Stomach smooth muscle (tissue), 2 donors: Measurements from ENCODE around the gene TPST2.
A peak's percentile ranks its signal among the peaks of the same experiment; 100 is the strongest.

ENCODE experiments used
- H3K27ac ChIP-seq: one replicate; pipeline ENCODE4 v1.7.0; 2013; ENCODE audit warnings: mild to moderate bottlenecking, low read length, inconsistent platforms
- H3K27me3 ChIP-seq, 2 donors: one replicate each; pipeline ENCODE4 v1.7.0; 2013; ENCODE audit warnings: low read length in 2 of 2; ENCODE audit not compliant: insufficient read depth in 2 of 2, control insufficient read depth in 1 of 2
- H3K36me3 ChIP-seq, 2 donors: one replicate each; pipeline ENCODE4 v1.7.0; 2013; ENCODE audit warnings: low read length in 2 of 2; ENCODE audit not compliant: control insufficient read depth in 2 of 2, insufficient read depth in 2 of 2
- H3K4me1 ChIP-seq: one replicate; pipeline ENCODE4 v1.7.0; 2013; ENCODE audit warnings: low read length; ENCODE audit not compliant: control insufficient read depth, insufficient read depth
- H3K4me3 ChIP-seq, 2 donors: one replicate each; pipeline ENCODE4 v1.7.0; 2013; ENCODE audit warnings: low read length in 2 of 2
- H3K9ac ChIP-seq, 2 donors: one replicate each; pipeline ENCODE4 v1.7.0; 2013; ENCODE audit warnings: low read length in 2 of 2, mild to moderate bottlenecking in 1 of 2
- H3K9me3 ChIP-seq, 2 donors: one replicate each; pipeline ENCODE4 v1.7.0; 2013; ENCODE audit warnings: low read length in 2 of 2; ENCODE audit not compliant: control insufficient read depth in 2 of 2
- donor health status: healthy.
- donor health status: Pancreatic carcinoma.

Gene TPST2

GRCh38 chr22:26592421-26592891 lies 2.5 kb upstream of the TPST2 start:
- Histone ChIP-seq H3K27ac (no peak overlapping the region), H3K9me3 (peaks cover 0 to 3% of the 10 kb centered on the region in 2 donors), H3K27me3 (peaks cover under 1 to 2% of the 10 kb centered on the region in 2 donors), H3K4me1 (peaks cover 4% of the 10 kb centered on the region), H3K36me3 (no peaks in the 10 kb centered on the region), H3K9ac (no peak overlapping the region), H3K4me3 (no peak overlapping the region)

- Histone ChIP-seq H3K4me3 (peak overlapping the region; percentile 79 to 80), H3K4me1 (peaks cover 4% of the 10 kb centered on the region), H3K9ac (peak overlapping the region; percentile 36 to 60), H3K27me3 (peaks cover 0 to 2% of the 10 kb centered on the region in 2 donors), H3K9me3 (peaks cover 0 to 3% of the 10 kb centered on the region in 2 donors), H3K36me3 (no peaks in the 10 kb centered on the region), H3K27ac (no peak overlapping the region)
These were observed 526 bp downstream of the TPST2 start for GRCh38 chr22:26589367-26589844.

- Histone ChIP-seq H3K36me3 (no peaks in the 10 kb centered on the region), H3K9ac (peak overlapping the region; percentile 36 to 60), H3K4me1 (peaks cover 4% of the 10 kb centered on the region), H3K27ac (no peak overlapping the region), H3K4me3 (peak overlapping the region; percentile 79 to 80), H3K9me3 (peaks cover 0 to 3% of the 10 kb centered on the region in 2 donors), H3K27me3 (peaks cover 0 to 2% of the 10 kb centered on the region in 2 donors)
These were observed 1.1 kb downstream of the TPST2 start for GRCh38 chr22:26588729-26589366.

GRCh38 chr22:26587991-26588613 lies 1.8 kb downstream of the TPST2 start:
- Histone ChIP-seq H3K27me3 (peaks cover 0 to 2% of the 10 kb centered on the region in 2 donors), H3K27ac (no peak overlapping the region), H3K36me3 (no peaks in the 10 kb centered on the region), H3K4me3 (no peak overlapping the region), H3K4me1 (peaks cover 4% of the 10 kb centered on the region), H3K9me3 (peaks cover 0 to 3% of the 10 kb centered on the region in 2 donors), H3K9ac (no peak overlapping the region)

GRCh38 chr22:26586556-26587325 lies 3.2 kb downstream of the TPST2 start:
- Histone ChIP-seq H3K9ac (no peak overlapping the region), H3K27ac (no peak overlapping the region), H3K27me3 (no peaks in the 10 kb centered on the region), H3K4me1 (peaks cover 4% of the 10 kb centered on the region), H3K36me3 (no peaks in the 10 kb centered on the region), H3K4me3 (no peak overlapping the region), H3K9me3 (peaks cover 0 to 3% of the 10 kb centered on the region in 2 donors)

GRCh38 chr22:26585104-26585790 lies 4.7 kb downstream of the TPST2 start:
- Histone ChIP-seq H3K27me3 (no peaks in the 10 kb centered on the region), H3K9ac (no peak overlapping the region), H3K36me3 (no peaks in the 10 kb centered on the region), H3K4me1 (peaks cover under 1% of the 10 kb centered on the region), H3K9me3 (peaks cover 0 to 3% of the 10 kb centered on the region in 2 donors), H3K4me3 (no peak overlapping the region), H3K27ac (no peak overlapping the region)

- Histone ChIP-seq H3K9ac (no peak overlapping the region), H3K27ac (no peak overlapping the region), H3K9me3 (peaks cover 0 to 3% of the 10 kb centered on the region in 2 donors), H3K27me3 (no peaks in the 10 kb centered on the region), H3K4me1 (no peaks in the 10 kb centered on the region), H3K4me3 (no peak overlapping the region), H3K36me3 (no peaks in the 10 kb centered on the region)
These were observed 5.9 kb downstream of the TPST2 start for GRCh38 chr22:26584010-26584409.

- no peaks in the 10 kb centered on the region for H3K9me3 ChIP-seq
- no peak overlapping the region for H3K27ac ChIP-seq
- H3K4me1 ChIP-seq, result no peaks in the 10 kb centered on the region
- H3K9ac ChIP-seq, result no peak overlapping the region
- H3K36me3 ChIP-seq, result no peaks in the 10 kb centered on the region
- H3K4me3 ChIP-seq, result no peak overlapping the region
- H3K27me3 ChIP-seq, result no peaks in the 10 kb centered on the region
These were observed 8.2 kb downstream of the TPST2 start for GRCh38 chr22:26581633-26582168.

GRCh38 chr22:26581026-26581425 lies 8.9 kb downstream of the TPST2 start:
- no peaks in the 10 kb centered on the region for H3K4me1 ChIP-seq
- no peaks in the 10 kb centered on the region for H3K9me3 ChIP-seq
- H3K9ac ChIP-seq, result no peak overlapping the region
- H3K27ac ChIP-seq, result no peak overlapping the region
- H3K27me3 ChIP-seq, result no peaks in the 10 kb centered on the region
- no peaks in the 10 kb centered on the region for H3K36me3 ChIP-seq
- H3K4me3 ChIP-seq, result no peak overlapping the region
